Embryonic facial prominence (tissue), 1 donor: ENCODE measurements around the gene PHLPP2.

ENCODE experiments used
- DNase-seq: peaks from one replicate; pipeline ENCODE4 v3.0.0-alpha.2; 2016; ENCODE audit errors: extremely low spot score

Gene PHLPP2

DNA sequence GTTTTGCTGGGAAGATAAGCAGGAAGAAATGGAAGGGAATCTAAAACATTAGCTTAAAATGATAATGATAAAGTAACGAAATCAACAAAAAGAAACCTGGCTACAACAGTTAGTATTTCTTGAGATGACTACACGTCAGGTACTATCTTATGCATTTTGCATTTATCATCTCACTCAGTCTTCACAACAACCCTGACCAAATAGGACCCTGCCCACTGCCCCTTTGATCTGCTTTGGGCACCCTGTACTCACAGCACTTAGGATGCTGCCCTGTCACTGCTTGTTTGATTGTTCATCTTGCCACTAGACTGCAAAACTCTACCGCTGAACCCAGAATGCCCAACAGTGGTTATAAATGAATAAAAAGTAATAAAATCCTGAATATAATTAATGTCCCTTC lies 53.3 kb downstream of the PHLPP2 start:
- DNase-seq, result no peak

DNA sequence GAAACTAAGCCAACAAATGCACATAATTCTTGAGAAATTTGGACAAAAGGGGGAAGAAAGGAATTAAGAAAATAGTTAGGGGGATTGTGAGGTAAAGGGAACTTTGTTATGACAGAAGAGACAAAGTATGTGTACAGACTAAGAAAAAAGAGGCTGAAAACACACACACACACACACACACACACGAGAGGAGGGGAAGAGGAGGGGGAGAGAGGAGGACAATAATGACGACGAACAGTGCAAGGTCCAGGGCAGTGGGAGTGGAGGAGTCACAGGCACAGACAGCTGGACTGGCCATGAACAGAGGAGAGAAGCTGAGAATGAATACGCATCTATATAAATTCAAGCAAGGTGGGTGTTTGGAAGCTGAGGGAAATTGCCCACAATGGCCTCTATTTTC lies 54.0 kb downstream of the PHLPP2 start:
- no peak for DNase-seq

DNA sequence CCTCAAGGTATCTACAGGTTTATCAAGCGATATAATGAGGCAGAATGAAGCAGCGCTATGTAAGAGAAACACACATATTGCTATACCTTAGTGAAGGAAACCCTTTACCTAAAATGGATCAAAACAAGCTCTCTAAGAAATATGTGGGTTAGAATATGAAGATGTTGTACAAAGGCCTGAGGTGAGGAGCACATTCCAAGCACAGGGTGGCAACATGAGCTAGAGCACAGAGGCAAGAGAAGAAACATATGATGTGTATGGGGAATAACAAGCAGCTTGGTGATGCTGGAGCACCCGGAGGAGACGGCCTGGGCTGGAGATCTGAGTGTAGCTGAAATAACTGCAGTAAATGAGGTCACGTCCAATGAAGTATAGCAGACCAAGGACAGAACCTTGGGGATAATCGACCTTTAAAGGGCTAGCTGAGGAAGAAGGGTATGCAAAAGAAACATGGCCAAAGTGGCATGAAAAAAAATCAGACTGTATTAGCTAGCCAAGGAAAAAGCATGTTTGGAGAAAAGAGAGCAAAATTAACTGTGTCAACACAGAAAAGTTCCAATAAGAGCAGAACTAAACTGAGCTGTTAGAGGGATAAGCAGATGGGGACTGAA lies 54.5 kb downstream of the PHLPP2 start:
- no peak for DNase-seq

DNA sequence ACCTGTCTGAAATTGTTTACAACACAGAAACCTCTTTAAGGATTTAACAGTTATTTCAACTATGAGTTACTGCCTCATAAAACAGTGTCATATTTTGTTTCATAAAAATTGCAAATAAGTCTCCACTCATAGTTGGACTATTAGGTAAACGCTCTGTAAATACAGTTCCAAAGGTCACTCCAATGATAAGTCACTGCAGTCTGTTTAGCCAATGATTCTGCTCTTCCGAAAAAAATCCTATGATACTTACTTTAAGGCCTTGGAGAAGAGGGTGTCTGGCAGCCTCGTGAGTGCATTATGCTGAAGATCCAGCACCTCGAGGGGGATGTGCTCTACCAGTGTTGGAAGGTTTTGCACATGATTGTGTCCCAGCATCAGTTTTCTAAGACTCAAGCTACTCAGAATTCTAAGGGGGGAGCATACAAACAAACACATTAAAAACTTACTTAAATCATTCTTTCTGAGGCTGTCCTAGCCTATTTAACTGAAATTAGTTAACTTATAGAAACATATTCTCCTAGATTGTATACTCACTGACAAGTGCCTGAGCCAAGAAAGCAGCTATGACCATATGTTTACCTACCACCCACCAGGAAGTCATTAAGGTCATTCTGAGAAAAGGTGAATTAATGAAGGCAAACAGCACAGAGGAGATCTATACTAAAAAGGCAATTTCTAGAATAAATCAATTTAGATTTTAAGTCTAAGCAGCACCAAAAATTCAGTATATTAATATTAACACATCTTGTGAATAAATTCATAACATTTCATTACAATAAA lies 57.4 kb downstream of the PHLPP2 start:
- no peak for DNase-seq

GRCh38 chr16:71666264-71666663 lies 58.2 kb downstream of the PHLPP2 start:
- no peak for DNase-seq

DNA sequence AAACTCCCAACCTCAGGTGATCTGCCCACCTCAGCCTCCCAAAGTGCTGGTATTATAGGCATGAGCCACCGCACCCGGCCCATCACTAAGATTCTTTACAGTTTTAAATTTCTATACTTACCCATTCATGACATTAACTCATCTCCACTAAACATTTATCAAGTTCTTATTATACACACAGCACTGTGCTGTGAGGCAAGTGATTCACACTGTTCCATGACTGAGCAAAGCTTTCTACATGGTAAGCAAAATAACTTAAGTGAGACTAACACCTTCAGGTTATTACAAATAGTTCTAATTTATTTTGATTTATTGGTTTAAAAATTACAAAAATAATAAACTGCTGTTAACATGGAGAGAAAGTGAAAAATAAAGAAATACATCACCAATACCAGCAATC lies 65.0 kb downstream of the PHLPP2 start:
- DNase-seq, result no peak

- no peak for DNase-seq
Observed at GRCh38 chr16:71658771-71659170, 65.7 kb downstream of the PHLPP2 start.

DNA sequence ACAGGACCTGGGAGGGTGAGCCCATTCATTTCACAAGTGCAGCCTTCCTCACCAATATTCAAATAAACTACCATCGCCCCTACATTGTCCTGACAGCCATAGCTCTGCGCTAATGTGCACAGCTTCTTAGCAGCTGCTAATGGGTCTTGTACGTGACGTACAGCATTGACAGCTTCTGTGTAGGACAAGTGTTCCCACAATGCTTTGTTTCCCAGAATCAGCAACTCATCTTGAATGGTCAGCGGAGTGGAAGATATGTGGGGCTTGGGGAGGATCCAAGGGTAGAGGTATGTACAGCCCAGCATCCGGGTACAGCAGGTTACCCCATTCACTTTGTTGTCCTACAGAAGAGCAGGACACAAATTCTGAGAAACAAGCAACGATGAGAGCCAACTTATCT lies 74.8 kb downstream of the PHLPP2 start:
- no peak for DNase-seq

DNA sequence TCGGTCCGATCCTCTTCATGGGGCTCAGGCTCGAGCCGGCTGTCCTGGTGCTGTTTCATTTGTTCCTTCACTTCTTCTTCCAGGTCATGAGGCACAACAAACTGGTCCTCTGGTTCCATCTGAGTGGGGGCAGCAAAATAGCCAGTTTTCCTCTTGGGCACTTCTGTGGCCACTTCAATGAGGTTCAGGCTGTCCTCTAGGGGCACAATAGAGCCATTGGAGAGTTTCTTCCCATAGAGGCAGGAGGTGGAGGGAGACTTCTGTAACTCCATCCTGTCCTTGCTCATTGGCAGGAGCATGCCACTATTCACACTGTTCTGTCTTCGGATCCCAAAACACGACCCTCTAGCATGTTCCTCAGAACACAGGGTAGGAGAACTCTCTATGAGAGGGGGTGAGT lies 75.6 kb downstream of the PHLPP2 start:
- DNase-seq, result no peak

DNA sequence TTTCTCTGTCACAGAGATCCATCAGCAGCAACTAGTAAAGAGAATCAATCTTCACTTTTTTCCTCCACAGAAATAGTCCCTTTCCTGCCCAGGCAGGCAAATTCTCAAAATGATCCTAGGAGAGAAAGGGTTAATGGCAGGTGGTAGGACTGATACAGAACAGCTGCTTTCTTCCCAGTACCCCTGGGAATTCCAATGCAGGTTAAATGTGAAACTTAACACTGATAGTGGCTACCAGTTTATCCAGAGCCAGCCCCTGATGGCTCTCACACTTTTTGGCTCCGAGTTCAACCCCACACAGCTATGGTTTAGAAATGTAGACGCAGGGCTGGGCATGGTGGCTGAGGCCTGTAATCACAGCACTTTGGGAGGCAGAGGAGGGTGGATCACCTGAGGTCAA lies 76.3 kb downstream of the PHLPP2 start:
- no peak for DNase-seq

DNA sequence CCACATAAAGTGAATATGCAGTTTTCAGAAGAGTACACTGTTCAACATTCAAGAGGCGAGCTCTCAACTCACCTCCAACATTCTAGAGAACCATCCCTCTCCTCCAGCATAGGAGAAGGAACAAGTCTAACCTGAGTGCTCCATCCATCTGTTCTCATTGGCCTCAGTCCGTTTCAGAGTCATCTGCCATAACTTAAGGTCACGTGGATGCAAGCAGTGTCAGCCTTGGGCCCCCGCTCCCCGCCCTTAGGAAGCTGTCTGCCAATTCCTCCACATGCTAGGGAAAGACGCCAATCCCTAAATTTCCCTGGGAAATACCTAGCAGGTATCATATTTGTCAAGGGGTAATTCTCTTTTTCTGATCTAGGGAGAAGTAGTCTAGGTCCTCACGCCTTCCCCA lies 77.1 kb downstream of the PHLPP2 start:
- DNase-seq, result no peak

- no peak for DNase-seq
Observed at GRCh38 chr16:71645450-71645849, 79.1 kb downstream of the PHLPP2 start.

DNA sequence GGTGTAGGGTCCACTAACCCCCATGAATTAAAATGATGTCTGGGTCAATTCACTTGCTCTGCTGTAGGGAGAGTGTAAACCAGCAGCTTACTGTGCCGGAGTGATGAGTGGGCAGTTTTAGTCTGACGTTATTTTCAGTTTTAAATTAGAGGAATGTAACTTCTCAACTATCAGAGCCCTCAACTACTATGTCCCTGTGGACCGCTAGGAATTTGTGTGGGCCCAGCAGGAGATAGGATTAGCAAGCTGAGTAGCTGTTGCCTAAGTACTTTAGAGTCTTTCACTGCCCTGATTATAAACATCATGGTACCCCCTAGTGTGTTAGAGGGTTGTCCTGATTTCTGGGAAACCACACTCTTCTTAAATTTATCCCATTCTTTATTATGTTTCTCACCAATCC lies 87.1 kb downstream of the PHLPP2 start:
- no peak for DNase-seq

- DNase-seq, result no peak
Observed at GRCh38 chr16:71635632-71636031, 88.9 kb downstream of the PHLPP2 start.

GRCh38 chr16:71631776-71632175 lies 92.7 kb downstream of the PHLPP2 start:
- DNase-seq, result no peak

DNA sequence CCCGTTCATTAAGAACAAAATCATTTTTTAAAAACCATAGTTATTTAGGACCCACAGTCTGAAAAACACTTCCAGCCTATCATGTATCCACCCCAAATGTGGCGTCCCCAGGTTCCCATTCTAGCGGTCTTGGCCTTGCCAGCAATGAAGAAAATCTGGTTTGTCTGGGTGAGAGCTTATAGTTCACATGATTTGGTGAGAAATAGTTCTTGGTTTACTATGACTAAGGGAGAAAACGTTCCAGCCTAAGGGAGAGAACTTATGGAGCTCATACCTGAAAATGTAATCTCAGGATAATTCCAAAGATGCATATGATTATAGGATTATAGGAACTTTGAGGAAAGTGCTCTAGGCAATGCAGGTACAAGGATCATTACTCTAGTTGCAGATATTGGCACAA lies 93.7 kb downstream of the PHLPP2 start:
- no peak for DNase-seq

- no peak for DNase-seq
Observed at GRCh38 chr16:71629278-71630016, 95.1 kb downstream of the PHLPP2 start.

GRCh38 chr16:71628810-71629209 lies 95.7 kb downstream of the PHLPP2 start:
- DNase-seq, result no peak

- DNase-seq, result no peak
Observed at GRCh38 chr16:71627731-71628181, 96.7 kb downstream of the PHLPP2 start.

GRCh38 chr16:71626858-71627213 lies 97.7 kb downstream of the PHLPP2 start:
- DNase-seq, result no peak

DNA sequence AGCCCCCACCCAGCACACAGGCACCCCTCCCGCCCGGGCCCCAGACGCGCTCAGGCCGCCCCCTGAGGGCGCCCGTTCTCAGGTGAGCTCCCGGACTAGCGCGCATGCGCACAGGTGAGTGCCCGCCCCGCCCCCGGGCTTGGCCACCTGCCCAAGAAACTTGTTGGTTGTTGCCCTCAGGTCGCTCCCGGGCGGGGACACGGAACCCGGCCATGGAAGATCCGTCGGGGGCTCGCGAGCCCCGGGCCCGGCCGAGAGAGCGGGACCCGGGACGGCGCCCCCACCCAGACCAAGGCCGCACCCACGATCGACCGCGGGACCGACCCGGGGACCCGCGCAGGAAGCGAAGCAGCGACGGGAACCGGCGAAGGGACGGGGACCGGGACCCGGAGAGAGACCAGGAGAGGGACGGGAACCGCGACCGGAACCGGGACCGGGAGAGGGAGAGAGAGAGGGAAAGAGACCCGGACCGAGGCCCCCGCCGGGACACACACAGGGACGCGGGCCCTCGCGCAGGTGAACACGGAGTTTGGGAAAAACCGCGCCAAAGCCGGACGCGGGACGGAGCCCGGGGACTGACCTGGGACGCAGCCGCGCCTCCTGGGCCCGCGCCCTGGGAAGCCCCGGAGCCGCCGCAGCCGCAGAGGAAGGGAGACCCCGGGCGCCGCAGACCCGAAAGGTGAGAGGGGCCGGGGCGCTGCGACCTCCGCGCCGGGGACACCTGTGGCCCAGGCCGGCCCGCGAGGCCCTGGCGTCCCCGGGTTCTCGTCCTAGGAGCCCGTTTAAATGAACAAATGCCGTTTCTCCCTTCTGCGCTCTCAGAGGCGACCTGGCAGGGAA lies 98.3 kb downstream of the PHLPP2 start, which contains the start of gene MARVELD3:
Gene MARVELD3, plus strand, starts transcription at position 167 of the 840 bp plus-strand sequence. Its CDS starts 46 bp downstream, at position 213.
- DNase-seq, result no peak
